Measurements from ENCODE around the gene PCDHGC3.

Gene PCDHGC3

DNA sequence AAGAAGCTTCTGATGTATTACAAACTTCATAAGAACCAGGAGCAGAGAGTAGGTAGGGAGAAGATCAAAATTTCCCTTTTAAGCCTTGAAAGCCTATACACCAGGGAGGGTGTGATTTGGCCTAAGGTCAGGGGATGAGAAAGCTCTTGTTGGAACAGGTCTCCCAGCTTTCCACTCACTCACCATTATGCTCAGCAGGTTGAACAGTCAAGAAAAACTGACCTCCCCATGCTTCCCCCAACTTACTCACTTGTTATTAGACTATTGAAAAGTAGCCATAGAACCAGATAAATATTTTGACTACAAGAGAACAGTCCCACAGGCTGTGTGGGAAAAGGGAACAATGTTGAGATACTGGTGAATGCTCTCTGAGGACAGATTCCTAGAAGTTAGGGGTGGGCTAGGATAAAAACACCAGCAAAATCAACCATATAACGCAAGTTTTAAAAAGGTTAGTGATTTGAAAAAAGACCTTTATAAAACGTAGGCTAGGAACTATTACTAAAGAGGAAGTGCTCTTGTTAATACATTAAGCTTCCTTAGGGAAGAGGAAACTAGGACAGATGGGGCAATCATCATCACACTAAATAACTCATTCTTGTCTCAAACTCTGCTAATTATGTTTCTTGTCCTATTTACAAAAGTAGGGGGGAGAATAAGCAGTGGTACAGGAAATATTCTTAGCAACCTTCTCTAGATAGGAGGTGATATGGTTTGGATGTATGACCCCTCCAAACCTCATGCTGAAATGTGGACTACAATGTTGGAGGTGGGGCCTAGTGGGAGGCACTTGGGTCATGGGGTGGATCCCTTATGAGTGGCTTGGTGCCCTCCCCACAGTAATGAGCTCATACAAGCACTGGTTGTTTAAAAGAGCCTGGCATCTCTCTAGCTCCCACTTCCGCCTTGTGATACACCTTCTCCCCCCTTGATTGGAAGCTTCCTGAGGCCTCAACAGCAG lies 44.1 kb downstream of the PCDHGC3 start:
- no peak for DNase-seq

DNA sequence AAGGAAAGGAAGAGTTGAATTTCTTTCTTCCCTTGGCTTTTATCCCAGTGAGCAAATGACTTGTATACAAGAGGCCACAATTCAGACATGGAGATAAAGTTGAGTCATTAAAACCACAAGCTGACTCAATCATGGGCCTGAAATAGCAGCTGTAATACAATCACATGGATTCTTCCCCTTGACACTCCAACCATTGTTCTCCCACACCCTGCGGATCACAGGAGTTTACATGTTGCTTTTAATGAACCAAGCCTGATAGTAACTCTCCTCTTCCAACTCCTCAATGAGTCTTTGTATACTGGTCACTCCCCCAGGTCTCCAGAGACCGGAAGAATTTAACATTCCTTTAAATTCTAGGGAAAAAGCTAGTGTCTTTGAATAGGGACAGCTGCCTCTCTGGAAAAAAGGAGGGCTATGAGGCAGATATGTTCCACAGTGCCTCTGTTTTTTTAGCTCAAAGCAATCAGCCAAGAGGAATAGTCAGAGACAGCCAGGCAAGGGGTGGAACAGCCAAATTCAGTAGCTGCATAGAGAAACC lies 45.5 kb downstream of the PCDHGC3 start:
- peak in 38 of 56 donors; percentile 12 to 84 (median 44) for DNase-seq

GRCh38 chr5:141522301-141522700 lies 46.5 kb downstream of the PCDHGC3 start:
- no peak for DNase-seq

DNA sequence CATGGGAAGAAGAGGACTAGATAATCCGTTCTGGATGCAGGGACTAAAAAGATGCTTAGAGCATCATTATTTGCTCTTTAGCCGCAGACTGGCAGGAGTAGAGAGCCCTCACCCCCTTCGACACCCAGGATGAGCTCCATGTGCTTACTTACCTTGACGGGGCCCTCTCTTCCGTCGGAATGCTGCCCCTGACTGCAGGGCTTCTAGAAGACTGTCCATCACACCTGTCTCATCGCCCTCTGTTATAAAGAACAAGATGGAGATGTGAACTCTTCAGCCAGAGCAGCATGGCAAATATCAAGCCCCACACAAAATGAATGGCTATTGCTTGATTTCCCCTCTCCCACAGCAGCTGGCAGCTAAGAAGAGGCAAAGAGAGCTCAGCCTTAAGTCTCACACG lies 48.2 kb downstream of the PCDHGC3 start:
- DNase-seq = no peak

GRCh38 chr5:141524604-141525597 lies 49.1 kb downstream of the PCDHGC3 start:
- DNase-seq = peak in 54 of 56 donors; percentile 25 to 88 (median 72)

- DNase-seq = no peak
These were observed 49.9 kb downstream of the PCDHGC3 start for GRCh38 chr5:141525653-141526052.

- DNase-seq = no peak
These were observed 51.7 kb downstream of the PCDHGC3 start for GRCh38 chr5:141527426-141527825.

Measured in nucleus accumbens (tissue), 56 donors.